Measurements from ENCODE around the gene STX2.

The STX2 gene

GRCh38 chr12:130807309-130807708 is 31.7 kb downstream of the STX2 start:
- Mint-ChIP-seq H3K27ac (no peak overlapping the region), H3K4me3 (no peak overlapping the region), H3K4me1 (peaks cover 8% of the 10 kb centered on the region), H3K36me3 (ENCODE audit: low read depth) (peaks cover 74% of the 10 kb centered on the region), H3K27me3 (ENCODE audit: low read depth, poor library complexity) (peaks cover 2% of the 10 kb centered on the region), H3K9me3 (peaks cover 13% of the 10 kb centered on the region)
- no peak for DNase-seq
- TF ChIP-seq CTCF (IDR thresholded peaks at IDR 0.05), result no peak

- H3K4me1 Mint-ChIP-seq, result peaks cover 8% of the 10 kb centered on the region
Measured at GRCh38 chr12:130806574-130806973, 32.5 kb downstream of the STX2 start.

GRCh38 chr12:130805635-130806034 is 33.4 kb downstream of the STX2 start:
- DNase-seq, result no peak
- H3K4me3 Mint-ChIP-seq, result no peak overlapping the region
- peaks cover 76% of the 10 kb centered on the region for H3K36me3 Mint-ChIP-seq (ENCODE audit: low read depth)
- peaks cover 13% of the 10 kb centered on the region for H3K9me3 Mint-ChIP-seq
- H3K27me3 Mint-ChIP-seq (ENCODE audit: low read depth, poor library complexity), result no peaks in the 10 kb centered on the region
- peak overlapping the region; percentile 3 for H3K27ac Mint-ChIP-seq
- TF ChIP-seq CTCF (IDR thresholded peaks at IDR 0.05), result no peak
- H3K4me1 Mint-ChIP-seq, result peaks cover 8% of the 10 kb centered on the region

More at GRCh38 chr12:130806574-130806973, 32.5 kb downstream of the STX2 start:
- Mint-ChIP-seq H3K9me3 (peaks cover 13% of the 10 kb centered on the region), H3K36me3 (ENCODE audit: low read depth) (peaks cover 74% of the 10 kb centered on the region), H3K4me3 (no peak overlapping the region), H3K27me3 (ENCODE audit: low read depth, poor library complexity) (peaks cover under 1% of the 10 kb centered on the region), H3K27ac (no peak overlapping the region)
- TF ChIP-seq CTCF (IDR thresholded peaks at IDR 0.05), result no peak
- DNase-seq, result no peak

- H3K36me3 Mint-ChIP-seq (ENCODE audit: low read depth), result peaks cover 70% of the 10 kb centered on the region
- no peak overlapping the region for H3K4me3 Mint-ChIP-seq
- H3K27me3 Mint-ChIP-seq (ENCODE audit: low read depth, poor library complexity), result no peaks in the 10 kb centered on the region
- H3K27ac Mint-ChIP-seq, result no peak overlapping the region
- TF ChIP-seq CTCF (IDR thresholded peaks at IDR 0.05), result no peak
- no peak for DNase-seq
- H3K4me1 Mint-ChIP-seq, result peaks cover 8% of the 10 kb centered on the region
- H3K9me3 Mint-ChIP-seq, result peaks cover 13% of the 10 kb centered on the region
Measured at GRCh38 chr12:130804216-130804615, 34.8 kb downstream of the STX2 start.

GRCh38 chr12:130803702-130804101 is 35.3 kb downstream of the STX2 start:
- Mint-ChIP-seq H3K36me3 (ENCODE audit: low read depth) (peaks cover 66% of the 10 kb centered on the region), H3K4me3 (no peak overlapping the region)

More at GRCh38 chr12:130803702-130804101, 35.3 kb downstream of the STX2 start:
- no peak for DNase-seq
- Mint-ChIP-seq H3K27ac (no peak overlapping the region), H3K9me3 (peaks cover 13% of the 10 kb centered on the region), H3K27me3 (ENCODE audit: low read depth, poor library complexity) (no peaks in the 10 kb centered on the region), H3K4me1 (peaks cover 8% of the 10 kb centered on the region)
- TF ChIP-seq CTCF (IDR thresholded peaks at IDR 0.05), result no peak

Measured in nephron progenitor cell (in vitro differentiated cells).